HEK293 (cell line): ENCODE measurements around the gene TTC33.

Experiments used
- CTCF ChIA-PET: fragments of 350-600 bp; formaldehyde crosslinking; extraction: SDS; loops from one replicate; lab custom pipeline; 2021; ENCODE audit warnings: antibody characterized with exemption; lab: Yijun Ruan, JAX
- POLR2A ChIA-PET: fragments of 300-600 bp; formaldehyde crosslinking; extraction: SDS; loops from one replicate; lab custom pipeline; 2020; ENCODE audit warnings: antibody characterized with exemption, inconsistent platforms; lab: Yijun Ruan, JAX
- H3K27ac ChIP-seq: fragments of 200-500 bp; sonication (Bioruptor generic); 2 replicates; pipeline ENCODE4 v1.5.1; 2014; ENCODE audit warnings: low read depth, low read length, control low read depth, inconsistent platforms; ENCODE audit errors: extremely low read depth
- H3K36me3 ChIP-seq, 2 experiments: fragments of 200-500 bp in 1 of 2; sonication (Bioruptor generic) in 1 of 2; 1 replicate in 1 of 2; 2 replicates in 1 of 2; pipeline ENCODE4 v1.5.1; 2014 to 2017; ENCODE audit warnings: inconsistent platforms in 2 of 2, low read length in 2 of 2; ENCODE audit not compliant: control insufficient read depth in 2 of 2, insufficient read depth in 1 of 2
- H3K4me1 ChIP-seq: fragments of 200-500 bp; sonication (Bioruptor generic); 2 replicates; pipeline ENCODE4 v1.5.1; 2014; ENCODE audit warnings: mild to moderate bottlenecking, low read length, inconsistent platforms; ENCODE audit not compliant: control insufficient read depth, insufficient read depth
- H3K4me3 ChIP-seq: 2 replicates; pipeline ENCODE4 v1.5.1; 2011; ENCODE audit warnings: low read depth, mild to moderate bottlenecking, control low read depth, low read length, moderate library complexity
- H3K9me3 ChIP-seq: fragments of 200-500 bp; sonication (Bioruptor generic); 2 replicates; pipeline ENCODE4 v1.5.1; 2014; ENCODE audit warnings: low read depth, low read length, inconsistent platforms; ENCODE audit not compliant: control insufficient read depth, insufficient read depth
- GFI1B ChIP-seq: fragments of 450-650 bp; formaldehyde crosslinking; IDR thresholded peaks from 2 replicates; pipeline ENCODE4 v1.5.1; 2016; ENCODE audit warnings: missing biosample characterization, missing genetic modification characterization
- GLI2 ChIP-seq: fragments of 450-650 bp; formaldehyde crosslinking; IDR thresholded peaks from 2 replicates; pipeline ENCODE4; 2017; ENCODE audit warnings: missing biosample characterization, missing genetic modification characterization, low read depth, borderline replicate concordance
- SALL2 ChIP-seq: fragments of 450-650 bp; formaldehyde crosslinking; IDR thresholded peaks from 2 replicates; pipeline ENCODE4 v1.5.0; 2017; ENCODE audit warnings: missing biosample characterization, mild to moderate bottlenecking, missing genetic modification characterization, borderline replicate concordance
- SETDB1 ChIP-seq: IDR thresholded peaks from one replicate; pipeline ENCODE4 v1.6.1; 2017; ENCODE audit warnings: mild to moderate bottlenecking, low read length, moderate library complexity, mixed read lengths; ENCODE audit not compliant: insufficient read length
- ZFP3 ChIP-seq: fragments of 450-650 bp; formaldehyde crosslinking; IDR thresholded peaks from 2 replicates; pipeline ENCODE4 v1.5.1; 2016; ENCODE audit warnings: low read depth, missing biosample characterization, missing genetic modification characterization
- ZNF133 ChIP-seq: fragments of 450-650 bp; formaldehyde crosslinking; IDR thresholded peaks from 2 replicates; pipeline ENCODE4 v1.5.1; 2016; ENCODE audit warnings: missing biosample characterization, missing genetic modification characterization
- ZNF155 ChIP-seq: fragments of 450-650 bp; formaldehyde crosslinking; IDR thresholded peaks from 2 replicates; pipeline ENCODE4 v1.5.1; 2016; ENCODE audit warnings: missing biosample characterization, missing genetic modification characterization
- ZNF248 ChIP-seq: fragments of 450-650 bp; formaldehyde crosslinking; IDR thresholded peaks from 2 replicates; pipeline ENCODE4 v1.5.1; 2017; ENCODE audit warnings: missing biosample characterization, missing genetic modification characterization
- ZNF37A ChIP-seq: fragments of 450-650 bp; IDR thresholded peaks from 2 replicates; pipeline ENCODE4 v1.5.1; 2018; ENCODE audit warnings: missing biosample characterization, missing genetic modification characterization
- ZNF404 ChIP-seq: fragments of 450-650 bp; formaldehyde crosslinking; IDR thresholded peaks from 2 replicates; pipeline ENCODE4 v1.5.1; 2017; ENCODE audit warnings: missing biosample characterization, missing genetic modification characterization
- ZNF548 ChIP-seq: fragments of 450-650 bp; formaldehyde crosslinking; IDR thresholded peaks from 2 replicates; pipeline ENCODE4 v1.5.1; 2016; ENCODE audit warnings: missing biosample characterization, missing genetic modification characterization
- ZNF555 ChIP-seq: fragments of 450-650 bp; formaldehyde crosslinking; conservative IDR thresholded peaks from 2 replicates; pipeline ENCODE4 v1.5.1; 2017; ENCODE audit warnings: missing biosample characterization, mild to moderate bottlenecking, missing genetic modification characterization, inconsistent platforms
- ZNF585B ChIP-seq: fragments of 450-650 bp; formaldehyde crosslinking; IDR thresholded peaks from 2 replicates; pipeline ENCODE4 v1.5.1; 2016; ENCODE audit warnings: missing biosample characterization, missing genetic modification characterization
- ZNF623 ChIP-seq: fragments of 450-650 bp; formaldehyde crosslinking; IDR thresholded peaks from 2 replicates; pipeline ENCODE4 v1.5.1; 2016; ENCODE audit warnings: missing biosample characterization, missing genetic modification characterization
- ZNF629 ChIP-seq: fragments of 450-650 bp; formaldehyde crosslinking; IDR thresholded peaks from 2 replicates; pipeline ENCODE4 v1.5.1; 2017; ENCODE audit warnings: missing biosample characterization, missing genetic modification characterization
- ZNF776 ChIP-seq: fragments of 450-650 bp; formaldehyde crosslinking; IDR thresholded peaks from 2 replicates; pipeline ENCODE4 v1.5.0; 2017; ENCODE audit warnings: missing biosample characterization, missing genetic modification characterization, borderline replicate concordance
- ZNF843 ChIP-seq: fragments of 450-650 bp; formaldehyde crosslinking; IDR thresholded peaks from 2 replicates; pipeline ENCODE4 v1.5.1; 2016; ENCODE audit warnings: missing biosample characterization, missing genetic modification characterization
- ZSCAN30 ChIP-seq: fragments of 450-650 bp; IDR thresholded peaks from 2 replicates; pipeline ENCODE4 v1.5.1; 2018; ENCODE audit warnings: missing biosample characterization, mild to moderate bottlenecking, missing genetic modification characterization, moderate library complexity
- TF ChIP-seq, protein P1 (sequence below): fragments of 450-650 bp; formaldehyde crosslinking; IDR thresholded peaks from 2 replicates; pipeline ENCODE4 v1.5.1; 2017; ENCODE audit warnings: missing biosample characterization, missing genetic modification characterization
- TF ChIP-seq, protein P2 (sequence below): fragments of 450-650 bp; formaldehyde crosslinking; IDR thresholded peaks from 2 replicates; pipeline ENCODE4 v1.5.1; 2016; ENCODE audit warnings: missing biosample characterization, missing genetic modification characterization
- TF ChIP-seq, protein P3 (sequence below): fragments of 450-650 bp; formaldehyde crosslinking; IDR thresholded peaks from 2 replicates; pipeline ENCODE4 v1.5.1; 2017; ENCODE audit warnings: missing biosample characterization, mild to moderate bottlenecking, missing genetic modification characterization, moderate library complexity

Gene TTC33

DNA sequence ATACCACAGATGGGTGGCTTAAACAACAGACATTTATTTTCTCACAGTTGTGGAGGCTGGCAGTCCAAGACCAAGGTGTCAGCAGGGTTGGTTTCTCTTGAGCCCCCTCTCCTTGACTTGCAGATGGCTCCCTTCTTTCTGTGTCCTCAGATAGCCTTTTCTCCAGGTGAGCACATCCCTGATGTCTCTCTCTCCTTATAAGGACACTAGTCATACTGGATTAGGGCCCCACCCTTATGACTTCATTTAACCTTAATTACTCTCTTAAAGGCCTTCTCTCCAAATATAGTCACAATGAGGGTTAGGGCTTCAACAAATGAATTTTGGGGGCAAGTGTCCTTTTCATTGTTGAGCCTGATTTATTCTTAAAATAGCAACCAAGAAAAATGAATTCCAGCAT is 61.3 kb downstream of the TTC33 start:
- no peak overlapping the region for H3K4me3 ChIP-seq
- H3K4me1 ChIP-seq, result no peaks in the 10 kb centered on the region
- ChIA-PET CTCF (interaction anchor here (1.0 to 1.3 kb wide), 2 partner anchors 8 to 185 kb away, joined by 3 to 6 read pairs; no protein-coding TSS in a partner anchor), POLR2A (interaction anchor here (1.1 kb wide), 1 partner anchor 14 kb away, joined by 3 read pairs; no protein-coding TSS in a partner anchor)
- H3K36me3 ChIP-seq, result peaks cover 10 to 11% of the 10 kb centered on the region in 2 experiments
- TF ChIP-seq, protein P1, sequence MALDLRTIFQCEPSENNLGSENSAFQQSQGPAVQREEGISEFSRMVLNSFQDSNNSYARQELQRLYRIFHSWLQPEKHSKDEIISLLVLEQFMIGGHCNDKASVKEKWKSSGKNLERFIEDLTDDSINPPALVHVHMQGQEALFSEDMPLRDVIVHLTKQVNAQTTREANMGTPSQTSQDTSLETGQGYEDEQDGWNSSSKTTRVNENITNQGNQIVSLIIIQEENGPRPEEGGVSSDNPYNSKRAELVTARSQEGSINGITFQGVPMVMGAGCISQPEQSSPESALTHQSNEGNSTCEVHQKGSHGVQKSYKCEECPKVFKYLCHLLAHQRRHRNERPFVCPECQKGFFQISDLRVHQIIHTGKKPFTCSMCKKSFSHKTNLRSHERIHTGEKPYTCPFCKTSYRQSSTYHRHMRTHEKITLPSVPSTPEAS, result no peak
- no peak for TF ChIP-seq ZNF248
- TF ChIP-seq ZNF548, result peak; percentile 78
- no peak for TF ChIP-seq ZNF37A (tag by site-specific recombination)
- no peak overlapping the region for H3K27ac ChIP-seq
- H3K9me3 ChIP-seq, result no peaks in the 10 kb centered on the region

DNA sequence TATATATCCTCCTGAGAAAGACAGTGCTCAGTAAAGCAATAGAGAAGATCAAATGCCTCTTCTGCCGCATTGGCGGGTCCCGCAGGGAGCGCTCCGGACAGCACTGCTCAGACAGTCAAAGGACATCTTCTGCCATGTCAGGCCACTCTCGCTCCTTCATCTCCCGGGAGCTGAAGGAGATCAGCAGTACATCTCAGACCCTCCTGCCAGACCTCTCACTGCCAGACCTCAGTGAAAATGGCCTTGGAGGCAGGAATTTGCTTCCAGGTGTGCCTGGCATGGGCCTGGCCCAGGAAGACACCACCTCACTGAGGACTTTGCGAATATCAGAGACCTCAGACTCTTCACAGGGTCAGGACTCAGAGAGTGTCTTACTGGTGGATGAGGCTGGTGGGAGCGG is 63.9 kb downstream of the TTC33 start:
- H3K9me3 ChIP-seq, result no peaks in the 10 kb centered on the region
- POLR2A ChIA-PET, result no interaction called here
- TF ChIP-seq GFI1B (tag by site-specific recombination), result no peak
- TF ChIP-seq ZNF155 (tag by site-specific recombination), result no peak
- no peak for TF ChIP-seq ZNF555
- TF ChIP-seq ZNF404, result no peak
- no peak for TF ChIP-seq ZSCAN30 (tag by site-specific recombination)
- TF ChIP-seq SETDB1, result no peak
- TF ChIP-seq ZNF843 (tag by site-specific recombination), result no peak
- no peak for TF ChIP-seq GLI2 (tag by site-specific recombination)
- TF ChIP-seq ZNF133, result no peak
- TF ChIP-seq, protein P2, sequence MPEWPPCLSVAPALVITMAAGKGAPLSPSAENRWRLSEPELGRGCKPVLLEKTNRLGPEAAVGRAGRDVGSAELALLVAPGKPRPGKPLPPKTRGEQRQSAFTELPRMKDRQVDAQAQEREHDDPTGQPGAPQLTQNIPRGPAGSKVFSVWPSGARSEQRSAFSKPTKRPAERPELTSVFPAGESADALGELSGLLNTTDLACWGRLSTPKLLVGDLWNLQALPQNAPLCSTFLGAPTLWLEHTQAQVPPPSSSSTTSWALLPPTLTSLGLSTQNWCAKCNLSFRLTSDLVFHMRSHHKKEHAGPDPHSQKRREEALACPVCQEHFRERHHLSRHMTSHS, result no peak
- TF ChIP-seq ZFP3 (tag by site-specific recombination), result no peak
- TF ChIP-seq SALL2 (tag by site-specific recombination), result no peak
- TF ChIP-seq ZNF623 (tag by site-specific recombination), result no peak
- TF ChIP-seq, protein P3, sequence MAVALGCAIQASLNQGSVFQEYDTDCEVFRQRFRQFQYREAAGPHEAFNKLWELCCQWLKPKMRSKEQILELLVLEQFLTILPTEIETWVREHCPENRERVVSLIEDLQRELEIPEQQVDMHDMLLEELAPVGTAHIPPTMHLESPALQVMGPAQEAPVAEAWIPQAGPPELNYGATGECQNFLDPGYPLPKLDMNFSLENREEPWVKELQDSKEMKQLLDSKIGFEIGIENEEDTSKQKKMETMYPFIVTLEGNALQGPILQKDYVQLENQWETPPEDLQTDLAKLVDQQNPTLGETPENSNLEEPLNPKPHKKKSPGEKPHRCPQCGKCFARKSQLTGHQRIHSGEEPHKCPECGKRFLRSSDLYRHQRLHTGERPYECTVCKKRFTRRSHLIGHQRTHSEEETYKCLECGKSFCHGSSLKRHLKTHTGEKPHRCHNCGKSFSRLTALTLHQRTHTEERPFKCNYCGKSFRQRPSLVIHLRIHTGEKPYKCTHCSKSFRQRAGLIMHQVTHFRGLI (tag by site-specific recombination), result no peak
- TF ChIP-seq ZNF629 (tag by site-specific recombination), result no peak
- TF ChIP-seq ZNF585B, result no peak
- H3K27ac ChIP-seq, result no peak overlapping the region
- peaks cover 2% of the 10 kb centered on the region; the same call in 1 of the 2 replicates for H3K4me1 ChIP-seq
- no peak overlapping the region for H3K4me3 ChIP-seq
- peaks cover 10 to 11% of the 10 kb centered on the region in 2 experiments for H3K36me3 ChIP-seq
- CTCF ChIA-PET, result interaction anchor here (0.6 to 0.9 kb wide), 3 partner anchors 41 to 855 kb away, joined by 3 to 4 read pairs (median 3); no protein-coding TSS in a partner anchor

DNA sequence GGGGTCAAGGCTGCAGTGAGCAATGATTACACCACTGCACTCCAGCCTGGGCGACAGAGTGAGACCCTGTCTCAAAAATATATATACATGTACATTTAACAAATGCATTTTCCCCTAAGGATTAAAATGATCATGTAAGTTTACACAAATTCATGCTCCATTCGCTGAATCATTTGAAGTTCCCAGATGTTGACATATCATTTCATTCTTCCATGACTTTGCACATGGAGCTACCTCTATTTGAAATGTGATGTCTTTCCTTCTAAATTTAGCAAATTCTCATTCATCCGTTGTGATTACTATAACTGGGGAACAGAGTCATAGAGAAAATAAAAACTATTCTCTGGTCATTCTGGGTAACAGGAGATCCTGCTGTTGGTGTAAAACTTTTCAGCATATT is 65.5 kb downstream of the TTC33 start:
- Histone ChIP-seq H3K27ac (no peak overlapping the region), H3K4me1 (peaks cover 2% of the 10 kb centered on the region; the same call in 1 of the 2 replicates), H3K36me3 (peaks cover 6 to 11% of the 10 kb centered on the region in 2 experiments), H3K9me3 (no peaks in the 10 kb centered on the region), H3K4me3 (no peak overlapping the region)
- no peak for TF ChIP-seq ZNF776 (tag by site-specific recombination)
- ChIA-PET POLR2A (interaction anchor here (1.4 kb wide), 1 partner anchor 10 kb away, joined by 4 read pairs; the partner anchor contains the start of gene PTGER4), CTCF (interaction anchor here (0.8 to 2.9 kb wide), 9 partner anchors 45 to 1143 kb away, joined by 3 to 9 read pairs (median 4); no protein-coding TSS in a partner anchor)
